Fibroblast of lung (primary cell): ENCODE measurements around the gene RPE. TPM values are rescaled to one million over a fixed set of nuclear protein-coding genes. Genes with fewer than 3 reads are reported as not detected.

Experiments used
- DNase-seq, 2 donors: peaks; one replicate each; pipeline versions ENCODE4 v3.0.0 to v3.0.0-alpha.2; 2010; ENCODE audit warnings: low read depth in 2 of 2
- H2AFZ ChIP-seq: 2 replicates; pipeline ENCODE4 v1.5.1; 2012; ENCODE audit warnings: low read length, control low read depth, inconsistent platforms
- H3K27ac ChIP-seq: 2 replicates; pipeline ENCODE4 v1.5.1; 2011; ENCODE audit warnings: low read length, control low read depth; ENCODE audit not compliant: insufficient read depth
- H3K27me3 ChIP-seq: 2 replicates; pipeline ENCODE4 v1.5.1; 2011; ENCODE audit warnings: mild to moderate bottlenecking, low read length; ENCODE audit not compliant: control insufficient read depth, insufficient read depth
- H3K36me3 ChIP-seq: 2 replicates; pipeline ENCODE4 v1.5.1; 2011; ENCODE audit warnings: low read length; ENCODE audit not compliant: control insufficient read depth, insufficient read depth
- H3K4me1 ChIP-seq: 2 replicates; pipeline ENCODE4 v1.5.1; 2011; ENCODE audit warnings: low read length; ENCODE audit not compliant: control insufficient read depth, insufficient read depth; ENCODE audit errors: extremely low read depth
- H3K4me2 ChIP-seq: 2 replicates; pipeline ENCODE4 v1.5.1; 2011; ENCODE audit warnings: low read length, control low read depth; ENCODE audit not compliant: insufficient read depth; ENCODE audit errors: extremely low read depth
- H3K4me3 ChIP-seq, 4 experiments: fragments of 200-600 bp in 1 of 4; sonication (generic) in 1 of 4; replicated peaks in 1 of 4; 2 replicates each; pipeline ENCODE4 v1.5.1; 2011 to 2016; ENCODE audit warnings: low read length in 4 of 4, low read depth in 3 of 4, mild to moderate bottlenecking in 3 of 4, control low read depth in 2 of 4, inconsistent platforms in 1 of 4, mixed read lengths in 1 of 4; ENCODE audit not compliant: insufficient read depth in 1 of 4; ENCODE audit errors: control extremely low read depth in 1 of 4
- H3K79me2 ChIP-seq: 2 replicates; pipeline ENCODE4 v1.5.1; 2012; ENCODE audit warnings: mild to moderate bottlenecking, low read length, inconsistent platforms; ENCODE audit not compliant: control insufficient read depth, insufficient read depth
- H3K9ac ChIP-seq: 2 replicates; pipeline ENCODE4 v1.5.1; 2011; ENCODE audit warnings: mild to moderate bottlenecking, low read length, control low read depth; ENCODE audit not compliant: insufficient read depth
- H3K9me3 ChIP-seq: 2 replicates; pipeline ENCODE4 v1.5.1; 2012; ENCODE audit warnings: low read depth, low read length; ENCODE audit not compliant: control insufficient read depth, insufficient read depth
- H4K20me1 ChIP-seq: 2 replicates; pipeline ENCODE4 v1.5.1; 2011; ENCODE audit warnings: low read length; ENCODE audit not compliant: control insufficient read depth, insufficient read depth; ENCODE audit errors: extremely low read depth
- CTCF ChIP-seq, 2 donors: IDR thresholded peaks in 1 of 2; conservative IDR thresholded peaks in 1 of 2; 1 replicate in 1 of 2; 2 replicates in 1 of 2; pipeline ENCODE4 v1.5.1; 2011 to 2012; ENCODE audit warnings: low read length in 2 of 2, control low read depth in 1 of 2, inconsistent platforms in 1 of 2, low read depth in 1 of 2, mild to moderate bottlenecking in 1 of 2
- EZH2 ChIP-seq: IDR thresholded peaks from 2 replicates; pipeline ENCODE4 v1.5.1; 2012; ENCODE audit warnings: low read length, control low read depth, mild to moderate bottlenecking; ENCODE audit errors: missing control alignments
- polyA plus RNA-seq, 2 donors: library from polyadenylated mRNA; depleted of rRNA in 1 of 2; stranded (reverse) in 1 of 2; unstranded in 1 of 2; fragments of >200 nt; gene quantifications; 2 replicates each; pipeline ENCODE4 v1.2.1, GENCODE V29; 2011 to 2012; ENCODE audit warnings: missing spikeins in 1 of 2
- total RNA-seq: library from RNA; depleted of rRNA; stranded (reverse); fragments of >200 nt; gene quantifications from 2 replicates; pipeline ENCODE4 v1.2.1, GENCODE V29; 2014

Gene RPE
- total and polyA plus RNA-seq, 2 donors (not counting 1 experiment from before 2014, with no cell fraction given) = 75.1 to 81.3 TPM

GRCh38 chr2:210009126-210009525 is 6.7 kb downstream of the RPE start:
- H3K9me3 ChIP-seq = no peaks in the 10 kb centered on the region
- no peak overlapping the region for H3K4me2 ChIP-seq
- H3K27me3 ChIP-seq = no peaks in the 10 kb centered on the region
- H3K27ac ChIP-seq = no peak overlapping the region
- no peaks in the 10 kb centered on the region for H4K20me1 ChIP-seq
- TF ChIP-seq CTCF (conservative IDR thresholded peaks at IDR 0.05 in 1 of 2, IDR thresholded peaks at IDR 0.05 in 1 of 2; ENCODE audit: low read depth in 1 of 2, low read length in 2 of 2) = no peak
- no peak for TF ChIP-seq EZH2
- no peaks in the 10 kb centered on the region for H3K36me3 ChIP-seq
- H2AFZ ChIP-seq = no peak overlapping the region
- no peak for DNase-seq
- H3K4me1 ChIP-seq = no peaks in the 10 kb centered on the region
- H3K79me2 ChIP-seq = peaks cover 73% of the 10 kb centered on the region
- no peak overlapping the region for H3K4me3 ChIP-seq
- H3K9ac ChIP-seq = no peak overlapping the region

GRCh38 chr2:210009896-210010295 is 7.5 kb downstream of the RPE start:
- no peak for DNase-seq
- Histone ChIP-seq H3K4me2 (no peak overlapping the region), H3K27ac (no peak overlapping the region), H3K79me2 (peaks cover 65% of the 10 kb centered on the region), H3K36me3 (no peaks in the 10 kb centered on the region), H3K27me3 (no peaks in the 10 kb centered on the region), H2AFZ (no peak overlapping the region), H4K20me1 (no peaks in the 10 kb centered on the region), H3K9ac (no peak overlapping the region), H3K4me3 (no peak overlapping the region), H3K9me3 (no peaks in the 10 kb centered on the region), H3K4me1 (no peaks in the 10 kb centered on the region)
- no peak for TF ChIP-seq EZH2
- no peak for TF ChIP-seq CTCF (conservative IDR thresholded peaks at IDR 0.05 in 1 of 2, IDR thresholded peaks at IDR 0.05 in 1 of 2; ENCODE audit: low read depth in 1 of 2, low read length in 2 of 2)

GRCh38 chr2:210020138-210020537 is 17.7 kb downstream of the RPE start:
- Histone ChIP-seq H3K36me3 (peaks cover 5% of the 10 kb centered on the region), H4K20me1 (no peaks in the 10 kb centered on the region)
- TF ChIP-seq EZH2 (no peak), CTCF (conservative IDR thresholded peaks at IDR 0.05 in 1 of 2, IDR thresholded peaks at IDR 0.05 in 1 of 2; ENCODE audit: low read depth in 1 of 2, low read length in 2 of 2) (no peak)

More at GRCh38 chr2:210020138-210020537, 17.7 kb downstream of the RPE start:
- Histone ChIP-seq H3K27me3 (no peaks in the 10 kb centered on the region), H2AFZ (no peak overlapping the region), H3K79me2 (no peaks in the 10 kb centered on the region), H3K9me3 (no peaks in the 10 kb centered on the region), H3K4me2 (no peak overlapping the region), H3K4me3 (no peak overlapping the region), H3K4me1 (no peaks in the 10 kb centered on the region), H3K27ac (no peak overlapping the region), H3K9ac (no peak overlapping the region)
- no peak for DNase-seq
